ENCODE results near the gene P2RY11. TPM values are rescaled to one million over a fixed set of nuclear protein-coding genes. Genes with fewer than 3 reads are reported as not detected.

Gene P2RY11
- polyA plus RNA-seq, 2 of the 4 experiments (the other 2 are of a cell fraction) = 1.9 to 6.4 TPM

GRCh38 chr19:10079031-10079453, 32.5 kb upstream of the P2RY11 start:
- Histone ChIP-seq H3K4me3 (no peak overlapping the region), H3K9me3 (no peaks in the 10 kb centered on the region; the same call in 2 of the 3 replicates), H3K4me1 (peaks cover 6% of the 10 kb centered on the region; the same call in 1 of the 3 replicates), H3K27ac (no peak overlapping the region), H3K4me2 (no peak overlapping the region)
- POLR2A ChIA-PET = no interaction called here
- FAIRE-seq (no peak), ATAC-seq (no peak), DNase-seq (ENCODE audit: low read depth in 1 of 2, low spot score in 1 of 2) (no peak)
- 37% methylated on average over 7 of the region's 7 CpGs for WGBS (ENCODE audit: missing lambda C conversion rate)
- CTCF ChIA-PET = no interaction called here
- TF ChIP-seq RFX5 (IDR thresholded peaks at IDR 0.05) = no peak
- TF ChIP-seq ZFP36 (IDR thresholded peaks at IDR 0.05; ENCODE audit: borderline replicate concordance, partially characterized antibody) = no peak
- no peak for TF ChIP-seq JUN (IDR thresholded peaks at IDR 0.05)
- TF ChIP-seq TP53 (CRISPR knock-in tag; IDR thresholded peaks at IDR 0.05) = no peak
- no peak for TF ChIP-seq HOXB13 (CRISPR knock-in tag; IDR thresholded peaks at IDR 0.05; ENCODE audit: low read depth)
- TF ChIP-seq ESRRA (IDR thresholded peaks at IDR 0.05; ENCODE audit: borderline replicate concordance, low read length) = no peak
- no peak for TF ChIP-seq NR3C1 (IDR thresholded peaks at IDR 0.05)
- no peak for TF ChIP-seq FOXS1 (CRISPR knock-in tag; IDR thresholded peaks at IDR 0.05)
- TF ChIP-seq CHD4 (IDR thresholded peaks at IDR 0.05; ENCODE audit: borderline replicate concordance) = no peak
- TF ChIP-seq USF2 (IDR thresholded peaks at IDR 0.05) = no peak
- TF ChIP-seq REST (IDR thresholded peaks at IDR 0.05) = no peak
- TF ChIP-seq ZSCAN20 (CRISPR knock-in tag; IDR thresholded peaks at IDR 0.05) = no peak
- no peak for TF ChIP-seq HEYL (CRISPR knock-in tag; IDR thresholded peaks at IDR 0.05)
- TF ChIP-seq SREBF2 (IDR thresholded peaks at IDR 0.05) = no peak
- TF ChIP-seq KDM5A (IDR thresholded peaks at IDR 0.05) = no peak

GRCh38 chr19:10083911-10084310, 27.6 kb upstream of the P2RY11 start:
- POLR2A ChIA-PET = no interaction called here
- ATAC-seq = no peak
- H3K27ac ChIP-seq = no peak overlapping the region
- no peak for DNase-seq (ENCODE audit: low read depth in 1 of 2, low spot score in 1 of 2)
- no peak for FAIRE-seq
- H3K4me1 ChIP-seq = peaks cover 7% of the 10 kb centered on the region
- no peak overlapping the region for H3K4me3 ChIP-seq
- TF ChIP-seq JUNB (IDR thresholded peaks at IDR 0.05) (no peak), HES2 (IDR thresholded peaks at IDR 0.05) (no peak), ESRRA (IDR thresholded peaks at IDR 0.05; ENCODE audit: borderline replicate concordance, low read length) (no peak), HOXA7 (CRISPR knock-in tag; IDR thresholded peaks at IDR 0.05) (no peak), MYC (IDR thresholded peaks at IDR 0.05; ENCODE audit: borderline replicate concordance, low read length) (no peak), KDM5A (IDR thresholded peaks at IDR 0.05) (no peak), CHD2 (IDR thresholded peaks at IDR 0.05; ENCODE audit: low read length, partially characterized antibody) (no peak), BCL3 (IDR thresholded peaks at IDR 0.05) (no peak), NR3C1 (IDR thresholded peaks at IDR 0.05) (no peak), CEBPB (IDR thresholded peaks at IDR 0.05) (no peak), POLR2AphosphoS2 (conservative IDR thresholded peaks at IDR 0.05; ENCODE audit: low read length) (no peak), ZNF302 (CRISPR knock-in tag; IDR thresholded peaks at IDR 0.05) (no peak), HEYL (CRISPR knock-in tag; IDR thresholded peaks at IDR 0.05) (no peak)
- no peaks in the 10 kb centered on the region for H3K9me3 ChIP-seq
- 74% methylated on average over 9 of the region's 9 CpGs for WGBS (ENCODE audit: missing lambda C conversion rate)
- H3K4me2 ChIP-seq = no peak overlapping the region
- CTCF ChIA-PET = interaction anchor here (1.2 kb wide), 3 partner anchors 15 to 166 kb away, joined by 3 read pairs; no protein-coding TSS in a partner anchor
